GM18870 (cell line): Measurements from ENCODE around the gene GMPS.
"Not testable (repeated sequence)": the region's sequence is repeated elsewhere in the genome, so short reads cannot be mapped to it uniquely, and the experiment has no call there.

Source experiments
- ATAC-seq: cut with Tn5 transposase; IDR thresholded peaks from one replicate; pipeline ENCODE4 v1.9.1; 2021; ENCODE audit warnings: moderate library complexity; ENCODE audit not compliant: unreplicated experiment

Gene GMPS

GRCh38 chr3:155934230-155934629, 63.8 kb downstream of the GMPS start:
- no peak for ATAC-seq

- no peak for ATAC-seq
Measured at GRCh38 chr3:155938409-155938808, 68.0 kb downstream of the GMPS start.

- no peak for ATAC-seq
Measured at GRCh38 chr3:155941354-155941753, 70.9 kb downstream of the GMPS start.

GRCh38 chr3:155944081-155944480, 73.6 kb downstream of the GMPS start:
- no peak for ATAC-seq

GRCh38 chr3:155946178-155946577, 75.7 kb downstream of the GMPS start:
- no peak for ATAC-seq

GRCh38 chr3:155948476-155948875, 78.0 kb downstream of the GMPS start:
- no peak for ATAC-seq

GRCh38 chr3:155949453-155950217, 79.2 kb downstream of the GMPS start:
- no peak for ATAC-seq

- ATAC-seq: no peak
Measured at GRCh38 chr3:155956508-155957411, 86.3 kb downstream of the GMPS start.

DNA sequence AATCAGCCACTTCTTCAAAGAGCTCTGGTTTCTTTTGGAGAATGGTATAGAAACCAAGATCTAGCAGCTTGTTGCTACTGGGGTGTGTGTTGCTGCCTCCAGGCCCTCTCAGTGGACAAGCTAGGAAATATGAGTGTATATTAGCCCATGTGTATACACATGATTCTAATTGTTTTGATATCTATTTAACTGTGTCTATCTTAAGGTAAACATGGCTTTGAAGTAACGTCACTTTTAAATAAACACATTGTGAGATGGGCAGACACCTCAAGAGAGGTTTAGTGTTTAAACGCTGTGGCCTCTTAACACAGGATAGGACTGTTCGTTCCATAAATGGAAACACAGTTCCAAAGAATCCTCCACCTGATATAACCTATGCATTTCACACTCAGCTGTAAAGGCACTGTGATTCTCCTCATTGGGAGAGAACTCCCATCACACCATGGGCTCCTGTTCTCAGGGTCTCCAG, 87.0 kb downstream of the GMPS start:
- ATAC-seq: no peak

GRCh38 chr3:155958676-155959075, 88.2 kb downstream of the GMPS start:
- ATAC-seq: no peak

DNA sequence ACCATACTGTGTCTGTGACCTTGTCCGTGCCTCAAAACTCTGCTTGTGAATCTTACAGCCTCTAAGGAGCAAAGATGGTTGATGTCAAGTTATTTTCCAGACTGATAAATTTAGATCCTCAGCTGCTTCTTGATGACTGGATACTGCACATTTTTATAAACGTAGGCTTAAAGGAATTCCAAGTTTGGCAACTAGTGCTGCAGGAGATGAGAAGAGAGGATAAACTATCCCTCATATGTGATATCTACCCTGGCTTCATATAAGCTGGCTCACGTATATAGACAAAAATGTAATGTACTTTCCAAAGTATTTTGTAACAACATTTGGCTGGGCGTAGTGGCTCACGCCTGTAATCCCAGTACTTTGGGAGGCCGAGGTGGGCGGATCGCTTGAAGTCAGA, 89.6 kb downstream of the GMPS start:
- ATAC-seq: no peak

DNA sequence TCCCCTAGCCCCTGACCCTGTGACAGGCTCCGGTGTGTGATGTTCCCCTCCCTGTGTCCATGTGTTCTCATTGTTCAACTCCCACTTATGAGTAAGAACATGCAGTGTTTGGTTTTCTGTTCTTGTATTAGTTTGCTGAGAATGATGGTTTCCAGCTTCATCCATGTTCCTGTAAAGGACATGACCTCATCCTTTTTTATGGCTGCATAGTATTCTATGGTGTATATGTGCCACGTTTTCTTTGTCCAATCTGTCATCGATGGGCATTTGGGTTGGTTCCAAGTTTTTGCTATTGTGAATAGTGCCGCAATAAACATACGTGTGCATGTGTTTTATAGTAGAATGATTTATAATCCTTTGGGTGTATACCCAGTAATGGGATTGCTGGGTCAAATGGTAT, 90.6 kb downstream of the GMPS start:
- not testable (repeated sequence) for ATAC-seq

- ATAC-seq: no peak
Measured at GRCh38 chr3:155963570-155963969, 93.1 kb downstream of the GMPS start.

GRCh38 chr3:155970398-155970797, 99.9 kb downstream of the GMPS start:
- ATAC-seq: no peak

DNA sequence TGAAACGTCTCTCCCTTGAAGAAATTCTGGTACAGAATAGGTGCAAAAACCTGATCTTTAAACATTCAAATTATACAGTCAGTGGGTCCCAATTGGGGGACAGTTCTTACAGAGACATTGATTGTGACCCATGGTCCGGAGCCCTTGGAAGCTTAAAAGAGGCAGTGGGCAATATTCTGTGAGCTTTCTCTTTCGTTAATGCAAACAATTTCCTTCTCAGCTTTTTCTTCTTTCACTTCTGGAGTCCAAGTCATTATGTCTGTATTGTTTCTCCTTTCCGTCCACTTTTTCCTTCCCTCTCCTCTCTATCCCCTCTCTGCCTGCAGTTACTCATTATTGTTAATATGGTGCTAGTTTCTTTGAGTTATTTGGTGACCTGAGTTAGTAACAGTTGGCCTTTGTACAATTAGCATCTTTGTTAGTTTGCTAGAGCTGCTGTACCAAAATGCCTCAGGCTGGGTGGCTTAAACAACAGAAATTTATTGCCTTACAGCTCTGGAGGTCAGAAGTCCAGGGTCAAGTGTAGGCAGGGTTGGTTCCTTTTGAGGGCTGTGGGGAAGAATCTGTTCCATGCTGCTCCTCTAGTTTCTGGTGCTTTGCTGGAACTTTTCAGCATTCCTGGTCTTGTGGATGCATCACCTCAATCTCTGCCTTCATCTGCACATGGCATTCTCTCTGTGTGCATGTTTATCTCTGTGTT, 102.6 kb downstream of the GMPS start:
- ATAC-seq: peak; percentile 72

- ATAC-seq: no peak
Measured at GRCh38 chr3:155978324-155978723, 107.9 kb downstream of the GMPS start.

DNA sequence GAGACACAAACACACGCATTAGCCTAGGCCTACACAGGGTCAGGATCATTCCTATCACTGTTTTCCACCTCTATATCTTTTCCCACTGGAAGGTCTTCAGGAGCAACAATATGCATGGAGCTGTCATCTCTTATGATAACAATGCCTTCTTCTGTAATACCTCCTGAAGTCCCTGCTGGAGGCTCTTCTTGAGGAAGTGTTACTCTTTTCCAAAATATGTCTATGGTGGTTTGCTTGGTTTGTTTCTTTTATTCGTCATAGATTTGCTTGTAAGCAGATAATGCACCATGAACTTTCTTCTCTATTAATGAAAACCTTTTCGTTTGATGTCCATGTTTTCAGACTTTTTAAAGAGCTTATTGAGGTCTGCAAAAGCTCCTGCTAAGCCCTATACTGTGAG, 109.3 kb downstream of the GMPS start:
- ATAC-seq: no peak

- no peak for ATAC-seq
Measured at GRCh38 chr3:155981669-155982068, 111.2 kb downstream of the GMPS start.

DNA sequence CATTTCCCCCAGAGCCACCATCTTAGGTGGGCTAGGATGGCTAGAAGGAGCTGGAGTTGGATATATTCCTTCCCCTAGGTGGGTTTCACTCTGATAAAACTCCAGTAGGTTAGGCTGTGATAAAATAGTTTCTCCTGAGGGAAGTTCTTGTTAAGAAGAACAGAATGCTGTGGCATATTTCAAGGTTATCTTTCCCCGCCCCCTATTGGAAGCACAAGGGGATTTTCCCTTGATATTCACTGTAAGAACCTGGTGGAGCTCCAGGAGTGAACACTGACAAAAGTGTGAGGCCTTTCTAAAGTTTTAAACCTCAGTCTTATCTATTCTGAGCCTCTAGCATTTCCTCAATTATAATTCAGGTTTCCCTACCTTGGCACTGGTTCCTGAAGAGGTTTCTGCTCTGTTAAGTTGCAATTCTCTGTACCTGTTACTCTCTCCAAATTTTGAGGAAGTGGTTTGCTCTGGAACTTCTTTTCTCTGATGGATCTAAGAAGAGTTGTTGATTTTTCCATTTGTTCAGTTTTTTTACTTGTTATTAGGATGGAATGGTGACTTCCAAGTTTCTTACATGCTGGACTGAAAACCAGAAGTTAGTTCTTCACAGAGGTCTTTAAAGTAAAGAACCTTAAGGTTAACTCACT, 113.5 kb downstream of the GMPS start:
- ATAC-seq: no peak

DNA sequence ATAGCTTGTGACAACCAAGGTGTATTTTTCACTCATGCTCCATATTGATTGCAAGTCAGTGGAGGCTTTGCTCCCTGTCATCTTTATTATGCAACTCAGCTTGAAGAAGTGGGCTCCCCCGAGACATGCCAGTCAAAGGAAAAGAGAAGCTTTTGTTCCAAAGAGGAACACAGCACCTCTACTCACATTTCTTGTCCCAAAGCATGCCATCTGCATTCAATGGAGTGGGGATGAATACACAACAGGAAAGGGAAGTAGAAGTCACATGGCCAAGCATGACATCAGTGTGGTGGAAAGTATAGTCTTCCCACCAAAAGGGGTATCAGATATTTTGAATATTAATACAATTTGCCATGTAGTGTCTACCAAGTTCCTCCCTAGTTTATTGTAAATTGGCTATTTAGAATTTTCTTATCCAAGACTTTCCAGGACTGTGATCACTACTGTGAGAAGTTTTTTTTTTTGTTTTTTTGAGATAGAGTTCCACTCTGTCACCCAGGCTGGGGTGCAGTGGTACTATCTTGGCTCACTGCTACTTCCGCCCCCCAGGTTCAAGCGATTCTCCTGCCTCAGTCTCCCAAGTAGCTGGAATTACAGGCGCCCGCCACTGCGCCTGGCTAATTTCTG, 114.5 kb downstream of the GMPS start:
- no peak for ATAC-seq
